ENCODE data around the gene TOM1.

The TOM1 gene

GRCh38 chr22:35314161-35314942 lies 14.7 kb downstream of the TOM1 start:
- no peaks in the 10 kb centered on the region for H3K9me3 Mint-ChIP-seq
- H3K4me3 Mint-ChIP-seq = no peak overlapping the region
- H3K36me3 Mint-ChIP-seq = peaks cover 48% of the 10 kb centered on the region
- ATAC-seq = no peak
- H3K27ac Mint-ChIP-seq = peak overlapping the region; percentile 88
- H3K4me1 Mint-ChIP-seq = peaks cover 52% of the 10 kb centered on the region
- H3K27me3 Mint-ChIP-seq = no peaks in the 10 kb centered on the region

- Mint-ChIP-seq H3K36me3 (peaks cover 51% of the 10 kb centered on the region), H3K27me3 (no peaks in the 10 kb centered on the region), H3K27ac (peak overlapping the region; percentile 88), H3K9me3 (no peaks in the 10 kb centered on the region), H3K4me1 (peaks cover 43% of the 10 kb centered on the region), H3K4me3 (no peak overlapping the region)
- ATAC-seq = no peak
Measured at GRCh38 chr22:35315141-35315854, 15.6 kb downstream of the TOM1 start.

DNA sequence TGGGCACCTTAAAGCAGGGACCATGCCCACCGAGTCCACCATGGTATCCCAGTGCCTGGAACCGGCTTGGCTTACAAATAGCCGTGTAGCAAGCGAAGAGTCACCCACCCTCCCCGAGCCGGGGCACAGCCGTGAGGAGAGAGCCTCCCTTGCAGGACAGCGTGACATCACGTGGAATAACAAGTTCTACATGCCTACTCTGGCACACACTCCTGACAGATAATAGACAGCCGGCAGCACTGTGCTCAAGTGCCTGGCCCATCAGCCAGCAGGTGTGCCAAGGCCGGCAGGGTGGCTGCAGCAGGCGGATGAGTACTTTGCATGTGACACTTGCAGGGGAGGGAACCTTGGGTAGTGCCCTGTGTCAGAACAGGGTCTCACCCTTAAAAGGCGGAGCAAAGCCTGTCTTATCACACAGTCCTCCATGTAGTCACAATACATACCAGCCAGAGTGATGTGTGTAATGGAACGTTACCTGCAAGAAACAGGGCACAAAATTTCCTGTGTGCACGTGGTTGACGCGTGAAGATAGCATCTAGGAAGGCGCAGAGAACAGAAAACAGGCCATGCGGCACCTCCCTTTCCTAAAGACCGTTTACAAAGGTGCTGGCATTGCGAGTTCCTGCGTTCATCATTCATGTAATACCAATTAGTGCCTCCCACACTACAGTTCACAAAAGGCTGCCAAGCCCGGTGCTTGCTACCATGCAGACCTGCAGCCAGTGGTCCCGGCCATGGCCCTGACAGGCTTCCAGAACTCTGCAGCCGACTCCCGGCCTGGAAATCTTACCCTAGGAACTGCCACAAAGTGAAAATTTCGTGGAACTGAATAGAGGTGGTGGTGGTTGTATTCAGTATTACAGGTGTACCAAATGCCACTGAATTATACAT lies 16.4 kb downstream of the TOM1 start:
- Mint-ChIP-seq H3K4me3 (no peak overlapping the region), H3K4me1 (peaks cover 35% of the 10 kb centered on the region), H3K27ac (no peak overlapping the region), H3K27me3 (no peaks in the 10 kb centered on the region), H3K36me3 (peaks cover 57% of the 10 kb centered on the region), H3K9me3 (no peaks in the 10 kb centered on the region)
- ATAC-seq = peak; percentile 26

DNA sequence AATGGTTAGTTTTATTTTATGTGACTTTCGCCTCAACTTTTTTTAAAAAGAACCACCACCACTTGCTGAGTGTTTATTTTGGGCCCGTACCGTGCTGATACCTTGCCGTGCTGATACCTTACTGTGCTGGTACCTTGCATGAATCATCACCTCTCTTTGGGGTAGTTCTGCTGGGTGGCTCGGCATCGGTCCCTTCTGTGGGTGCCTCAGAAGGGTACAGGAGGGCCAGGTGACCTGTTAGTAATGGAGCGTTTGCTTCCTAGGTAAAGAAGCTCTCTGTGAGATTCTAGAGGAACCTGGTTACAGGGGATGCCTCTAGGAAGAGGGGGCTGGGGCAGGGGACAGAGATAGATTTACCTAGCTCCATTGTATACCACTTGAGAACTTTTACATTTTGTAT lies 17.1 kb downstream of the TOM1 start:
- Mint-ChIP-seq H3K9me3 (no peaks in the 10 kb centered on the region), H3K4me3 (no peak overlapping the region), H3K27me3 (no peaks in the 10 kb centered on the region), H3K27ac (no peak overlapping the region), H3K36me3 (peaks cover 61% of the 10 kb centered on the region), H3K4me1 (peaks cover 28% of the 10 kb centered on the region)
- no peak for ATAC-seq

GRCh38 chr22:35317680-35318290 lies 18.1 kb downstream of the TOM1 start:
- H3K36me3 Mint-ChIP-seq = peaks cover 67% of the 10 kb centered on the region
- no peaks in the 10 kb centered on the region for H3K9me3 Mint-ChIP-seq
- ATAC-seq = no peak
- H3K4me3 Mint-ChIP-seq = no peak overlapping the region
- H3K27me3 Mint-ChIP-seq = no peaks in the 10 kb centered on the region
- H3K4me1 Mint-ChIP-seq = peaks cover 19% of the 10 kb centered on the region
- no peak overlapping the region for H3K27ac Mint-ChIP-seq

- Mint-ChIP-seq H3K4me1 (peaks cover 19% of the 10 kb centered on the region), H3K9me3 (no peaks in the 10 kb centered on the region), H3K4me3 (no peak overlapping the region), H3K27me3 (no peaks in the 10 kb centered on the region), H3K36me3 (peaks cover 72% of the 10 kb centered on the region), H3K27ac (no peak overlapping the region)
- ATAC-seq = no peak
Measured at GRCh38 chr22:35318346-35319215, 18.9 kb downstream of the TOM1 start.

DNA sequence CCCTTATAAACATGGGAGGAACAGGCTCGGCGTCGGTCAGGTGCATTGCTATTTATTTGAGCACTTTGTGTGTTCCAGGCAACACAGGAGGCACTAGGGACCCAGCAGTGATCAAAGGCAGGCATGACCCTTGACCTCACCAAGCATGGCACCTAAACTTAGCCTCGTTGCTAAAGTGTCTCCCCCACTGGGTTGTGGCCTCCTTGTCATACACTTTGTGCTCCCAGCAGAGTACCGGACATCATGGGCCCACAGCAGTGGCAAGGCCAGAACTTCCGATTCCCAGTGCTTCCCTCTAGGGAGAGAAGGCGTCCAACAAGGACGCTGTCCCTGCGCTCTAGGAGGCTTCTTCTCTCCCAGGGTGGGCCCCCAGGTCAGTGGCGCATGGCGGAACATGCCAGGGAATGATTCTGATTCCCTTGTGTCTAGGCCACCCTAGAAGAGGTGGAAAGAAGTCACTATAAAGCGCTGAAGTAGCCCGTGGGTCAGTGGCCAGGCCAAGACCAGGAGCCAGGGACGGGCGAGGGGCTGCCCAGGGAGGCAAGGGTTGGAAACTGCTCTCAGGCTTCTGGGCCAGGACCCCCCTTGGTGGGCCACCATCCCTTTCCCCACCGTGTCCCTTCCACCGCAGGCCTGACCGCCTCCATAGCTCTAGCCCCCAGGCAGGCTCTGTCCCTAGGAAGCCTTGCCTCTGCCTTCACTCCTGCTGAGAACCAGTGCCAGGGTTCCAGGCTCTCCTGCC lies 19.7 kb downstream of the TOM1 start:
- Mint-ChIP-seq H3K27ac (no peak overlapping the region), H3K36me3 (peaks cover 76% of the 10 kb centered on the region), H3K4me3 (no peak overlapping the region), H3K4me1 (peaks cover 13% of the 10 kb centered on the region), H3K9me3 (no peaks in the 10 kb centered on the region), H3K27me3 (no peaks in the 10 kb centered on the region)
- ATAC-seq = no peak

- Mint-ChIP-seq H3K36me3 (peaks cover 88% of the 10 kb centered on the region), H3K4me1 (peaks cover 4% of the 10 kb centered on the region), H3K27me3 (no peaks in the 10 kb centered on the region), H3K4me3 (no peak overlapping the region), H3K9me3 (no peaks in the 10 kb centered on the region), H3K27ac (no peak overlapping the region)
- ATAC-seq = no peak
Measured at GRCh38 chr22:35322126-35322525, 22.4 kb downstream of the TOM1 start.

- no peak overlapping the region for H3K27ac Mint-ChIP-seq
- H3K36me3 Mint-ChIP-seq = peaks cover 89% of the 10 kb centered on the region
- no peak for ATAC-seq
- no peak overlapping the region for H3K4me3 Mint-ChIP-seq
- peaks cover 4% of the 10 kb centered on the region for H3K4me1 Mint-ChIP-seq
- no peaks in the 10 kb centered on the region for H3K27me3 Mint-ChIP-seq
- H3K9me3 Mint-ChIP-seq = no peaks in the 10 kb centered on the region
Measured at GRCh38 chr22:35322893-35323292, 23.2 kb downstream of the TOM1 start.

- H3K27ac Mint-ChIP-seq = no peak overlapping the region
- no peaks in the 10 kb centered on the region for H3K27me3 Mint-ChIP-seq
- peaks cover 89% of the 10 kb centered on the region for H3K36me3 Mint-ChIP-seq
- no peak overlapping the region for H3K4me3 Mint-ChIP-seq
- no peak for ATAC-seq
- no peaks in the 10 kb centered on the region for H3K9me3 Mint-ChIP-seq
- H3K4me1 Mint-ChIP-seq = peaks cover 4% of the 10 kb centered on the region
Measured at GRCh38 chr22:35323305-35323704, 23.6 kb downstream of the TOM1 start.

DNA sequence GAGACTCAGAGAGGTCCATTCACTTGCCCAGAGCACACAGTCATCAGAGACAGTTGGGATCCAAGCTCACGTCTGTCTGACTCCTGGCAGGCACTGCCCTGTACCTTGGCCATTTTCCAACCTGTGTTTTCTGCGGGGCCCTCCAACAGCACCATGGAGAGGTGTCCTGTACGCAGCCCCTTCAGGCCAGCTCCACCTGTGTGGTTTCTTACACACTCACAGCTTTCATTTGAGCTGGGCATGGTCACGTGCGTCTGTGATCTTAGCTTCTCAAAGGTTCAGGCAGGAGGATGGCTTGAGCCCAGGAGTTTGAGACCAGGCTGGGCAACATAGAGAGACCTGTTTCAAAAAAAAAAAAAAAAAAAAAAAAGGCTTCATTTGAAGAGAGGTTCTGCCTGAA lies 24.4 kb downstream of the TOM1 start:
- no peak for ATAC-seq
- no peaks in the 10 kb centered on the region for H3K27me3 Mint-ChIP-seq
- H3K4me1 Mint-ChIP-seq = peaks cover 6% of the 10 kb centered on the region
- H3K9me3 Mint-ChIP-seq = no peaks in the 10 kb centered on the region
- peaks cover 88% of the 10 kb centered on the region for H3K36me3 Mint-ChIP-seq
- no peak overlapping the region for H3K4me3 Mint-ChIP-seq
- no peak overlapping the region for H3K27ac Mint-ChIP-seq

DNA sequence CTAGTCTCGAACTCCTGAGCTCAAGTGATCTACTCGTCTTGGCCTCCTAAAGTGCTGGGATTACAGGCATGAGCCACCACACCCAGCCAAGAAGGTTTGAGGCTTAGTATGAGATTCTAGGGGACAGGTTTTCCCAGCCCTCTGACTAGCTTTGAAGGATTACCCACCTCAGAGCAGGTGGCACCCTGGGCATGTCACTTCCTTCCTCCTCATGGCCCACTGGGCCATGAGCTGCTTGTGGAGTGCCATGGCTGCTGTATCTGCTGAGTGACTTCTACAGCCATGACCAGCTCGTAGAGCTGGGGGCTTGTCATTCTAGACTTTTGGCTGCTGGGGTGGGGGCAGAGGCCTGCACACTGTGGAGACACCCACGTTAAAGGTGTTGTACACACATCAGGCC lies 25.1 kb downstream of the TOM1 start:
- H3K27me3 Mint-ChIP-seq = no peaks in the 10 kb centered on the region
- H3K4me3 Mint-ChIP-seq = no peak overlapping the region
- peaks cover 81% of the 10 kb centered on the region for H3K36me3 Mint-ChIP-seq
- no peaks in the 10 kb centered on the region for H3K9me3 Mint-ChIP-seq
- H3K27ac Mint-ChIP-seq = no peak overlapping the region
- H3K4me1 Mint-ChIP-seq = peaks cover 10% of the 10 kb centered on the region
- ATAC-seq = no peak

DNA sequence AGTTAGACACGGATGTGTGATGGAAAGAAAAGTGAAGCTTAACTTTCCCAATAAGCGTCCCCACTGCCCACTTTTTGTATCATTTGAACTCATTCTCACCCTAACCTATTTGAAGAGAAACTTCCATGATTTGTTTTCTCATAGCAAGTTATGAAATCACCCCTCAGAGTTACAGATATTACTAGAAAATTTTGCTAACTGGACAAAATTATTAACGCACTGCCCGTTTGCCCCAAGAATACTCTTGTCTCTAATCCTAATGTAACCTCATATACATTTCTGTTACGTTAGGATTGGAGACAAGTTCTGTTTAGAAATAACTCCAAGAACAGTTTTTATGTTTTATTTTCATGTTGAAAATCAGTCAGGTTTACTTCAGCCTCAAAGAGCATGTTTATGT lies 25.5 kb downstream of the TOM1 start:
- Mint-ChIP-seq H3K9me3 (no peaks in the 10 kb centered on the region), H3K27ac (no peak overlapping the region), H3K27me3 (no peaks in the 10 kb centered on the region), H3K36me3 (peaks cover 80% of the 10 kb centered on the region), H3K4me3 (no peak overlapping the region), H3K4me1 (peaks cover 13% of the 10 kb centered on the region)
- ATAC-seq = no peak
